GM12878 (cell line): ENCODE results near the gene MLPH. TPM values are rescaled to one million over a fixed set of nuclear protein-coding genes. Genes with fewer than 3 reads are reported as not detected.

Experiments
- ASH2L ChIP-seq: fragments of 300-600, 200-600 bp; sonication (generic); IDR thresholded peaks from 2 replicates; pipeline ENCODE4 v1.6.1; 2017; ENCODE audit warnings: low read depth, mild to moderate bottlenecking, borderline replicate concordance
- CUX1 ChIP-seq: IDR thresholded peaks from 2 replicates; pipeline ENCODE4 v1.6.1; 2012; ENCODE audit warnings: improper control_type of control experiment, low read depth, low read length; ENCODE audit not compliant: insufficient replicate concordance
- EGR1 ChIP-seq, 2 experiments: IDR thresholded peaks; 1 replicate in 1 of 2; 2 replicates in 1 of 2; pipeline ENCODE4 v1.6.1; 2011 to 2012; ENCODE audit warnings: low read depth in 2 of 2, low read length in 2 of 2, borderline replicate concordance in 1 of 2, mild to moderate bottlenecking in 1 of 2, moderate library complexity in 1 of 2
- HDGF ChIP-seq: fragments of 450-650 bp; IDR thresholded peaks from 2 replicates; pipeline ENCODE4 v1.6.1; 2016; ENCODE audit warnings: antibody characterized with exemption
- JUNB ChIP-seq: IDR thresholded peaks from 2 replicates; pipeline ENCODE4 v1.6.1; 2016; ENCODE audit warnings: antibody characterized with exemption, mild to moderate bottlenecking
- NR2F1 ChIP-seq: fragments of 450-650 bp; conservative IDR thresholded peaks from 2 replicates; pipeline ENCODE4 v1.6.1; 2017; ENCODE audit warnings: mild to moderate bottlenecking
- PAX5 ChIP-seq: IDR thresholded peaks from 2 replicates; pipeline ENCODE4 v1.6.1; 2011; ENCODE audit warnings: low read depth, low read length, borderline replicate concordance
- POU2F2 ChIP-seq: IDR thresholded peaks from 3 replicates; pipeline ENCODE4 v1.6.1; 2011; ENCODE audit warnings: low read depth, mild to moderate bottlenecking, low read length, borderline replicate concordance
- RELB ChIP-seq: fragments of 450-650 bp; IDR thresholded peaks from 2 replicates; pipeline ENCODE4 v1.6.1; 2017; ENCODE audit warnings: low read depth, mild to moderate bottlenecking, moderate library complexity
- TBL1XR1 ChIP-seq: IDR thresholded peaks from 2 replicates; pipeline ENCODE4 v1.6.1; 2012; ENCODE audit warnings: low read depth, low read length, improper control_type of control experiment
- YBX1 ChIP-seq: fragments of 450-650 bp; IDR thresholded peaks from 2 replicates; pipeline ENCODE4 v1.6.1; 2016; ENCODE audit warnings: antibody characterized with exemption
- polyA plus RNA-seq, 11 experiments: library from polyadenylated mRNA; depleted of rRNA in 4 of 11; unstranded in 6 of 11; stranded (reverse) in 5 of 11; fragments of >200 nt; fragmentation: Nextera tagmentation in 4 of 11; fragmentation: Illumina TruSeq in 1 of 11; extraction: Ambion mirVana in 4 of 11; extraction: Trizol in 1 of 11; gene quantifications; 1 replicate in 1 of 11; 2 replicates in 10 of 11; pipeline versions ENCODE4 v1.2.1 to v1.2.3, GENCODE V29; 2011 to 2016; ENCODE audit warnings: inconsistent platforms in 2 of 11, missing spikeins in 2 of 11, low read depth in 1 of 11
- total RNA-seq, 4 experiments: library from RNA; depleted of rRNA in 3 of 4; stranded (reverse); fragments of >200 nt in 3 of 4; fragmentation: Illumina TruSeq in 1 of 4; extraction: Trizol in 1 of 4; gene quantifications; 2 replicates each; pipeline versions ENCODE4 v1.2.1 to v1.2.3, GENCODE V29; 2013 to 2021

Gene MLPH
- total and polyA plus RNA-seq, 10 of the 15 experiments (the other 5 are each of a cell fraction or from before 2014, with no cell fraction given) = 0.16 to 0.85 TPM; not detected in 8

GRCh38 chr2:237557633-237558015 lies 70.6 kb downstream of the MLPH start (continued):
- TF ChIP-seq HDGF (0 out of 2 replicates have a peak, but pooled peaks have one; percentile 27), CUX1 (peak; percentile 6), YBX1 (no peak), RELB (0 out of 2 replicates have a peak, but pooled peaks have one; percentile 39), JUNB (no peak), NR2F1 (no peak), ASH2L (no peak; the same call in 1 of the 2 replicates), PAX5 (no peak), EGR1 (IDR thresholded peaks at IDR 0.05; ENCODE audit: borderline replicate concordance in 1 of 2, low read depth in 2 of 2, low read length in 2 of 2) (no peak), TBL1XR1 (no peak), POU2F2 (no peak)
